WI38 (cell line): Measurements from ENCODE around the gene KCNK16.
A peak's percentile ranks its signal among the peaks of the same experiment; 100 is the strongest.

Source experiments
- H3K4me3 ChIP-seq: 2 replicates; pipeline ENCODE4 v1.5.1; 2011; ENCODE audit warnings: low read depth, mild to moderate bottlenecking, control low read depth, low read length
- CTCF ChIP-seq: IDR thresholded peaks from 2 replicates; pipeline ENCODE4 v1.5.1; 2012; ENCODE audit warnings: low read depth, mild to moderate bottlenecking, control low read depth, low read length

The KCNK16 gene

GRCh38 chr6:39362487-39362865 is 40.0 kb upstream of the KCNK16 start:
- no peak overlapping the region for H3K4me3 ChIP-seq
- no peak for TF ChIP-seq CTCF

- peak; percentile 59 for TF ChIP-seq CTCF
- H3K4me3 ChIP-seq: no peak overlapping the region
These were observed 39.4 kb upstream of the KCNK16 start for GRCh38 chr6:39361657-39362486.

- no peak overlapping the region for H3K4me3 ChIP-seq
- TF ChIP-seq CTCF: no peak
These were observed 37.9 kb upstream of the KCNK16 start for GRCh38 chr6:39360378-39360777.

GRCh38 chr6:39357998-39358686 is 35.6 kb upstream of the KCNK16 start:
- H3K4me3 ChIP-seq: no peak overlapping the region
- TF ChIP-seq CTCF: no peak

GRCh38 chr6:39353698-39354315 is 31.3 kb upstream of the KCNK16 start:
- no peak overlapping the region for H3K4me3 ChIP-seq
- TF ChIP-seq CTCF: no peak

GRCh38 chr6:39350723-39351505 is 28.4 kb upstream of the KCNK16 start:
- TF ChIP-seq CTCF: no peak
- H3K4me3 ChIP-seq: no peak overlapping the region
